Colonic mucosa (tissue), 4 donors: Measurements from ENCODE around the gene SPTB. TPM values are rescaled to one million over a fixed set of nuclear protein-coding genes. Genes with fewer than 3 reads are reported as not detected.

Experiments
- DNase-seq: peaks from one replicate; pipeline ENCODE4 v3.0.0-alpha.2; 2020
- H3K27ac ChIP-seq: fragments of 200-600 bp; one replicate; pipeline ENCODE4 v1.8.0; 2021
- H3K27me3 ChIP-seq: fragments of 200-600 bp; one replicate; pipeline ENCODE4 v1.8.0; 2021
- H3K36me3 ChIP-seq: fragments of 200-600 bp; one replicate; pipeline ENCODE4 v1.8.0; 2021
- H3K4me1 ChIP-seq: fragments of 200-600 bp; one replicate; pipeline ENCODE4 v1.8.0; 2021; ENCODE audit warnings: mild to moderate bottlenecking
- H3K4me3 ChIP-seq: fragments of 200-600 bp; one replicate; pipeline ENCODE4 v1.8.0; 2021
- H3K9ac ChIP-seq, 2 donors: one replicate each; pipeline ENCODE4 v1.7.0; 2013; ENCODE audit warnings: control low read depth in 2 of 2, low read depth in 2 of 2, low read length in 2 of 2
- H3K9me3 ChIP-seq: fragments of 200-600 bp; one replicate; pipeline ENCODE4 v1.8.0; 2021
- CTCF ChIP-seq: fragments of 200-600 bp; IDR thresholded peaks from one replicate; pipeline ENCODE4 v1.8.0; 2022; ENCODE audit warnings: antibody characterized with exemption, mild to moderate bottlenecking
- intact Hi-C: fragments of 100-400 bp; cut with DNase I; formaldehyde crosslinking; loops from one replicate; pipeline ENCODE4 v1.14.1; 2022
- total RNA-seq, 2 donors: library from RNA; stranded (reverse); fragmentation: NEBNext Ultra II Directional in 1 of 2; extraction: Animal tissue kit (Norgen Biotek cat#: 25700) in 1 of 2; gene quantifications; one replicate each; pipeline ENCODE4 v1.2.1, GENCODE V29; 2021
- donor health status: healthy.
- donor health status: DM: no; HTN: no; CAD: no.
- donor health status: DM: no; HTN: no; CAD: no.

Gene SPTB
- total RNA-seq, 2 donors from 2014 or later: 0.42 to 0.52 TPM

- TF ChIP-seq CTCF: no peak
- Histone ChIP-seq H3K9ac (peak overlapping the region in 1 of 2 donors; percentile 54), H3K4me1 (peaks cover 22% of the 10 kb centered on the region), H3K27ac (peak overlapping the region; percentile 37), H3K36me3 (no peaks in the 10 kb centered on the region), H3K9me3 (no peaks in the 10 kb centered on the region), H3K4me3 (no peak overlapping the region), H3K27me3 (no peaks in the 10 kb centered on the region)
- DNase-seq: no peak
- intact Hi-C loops: loop anchor here (2.0 kb wide), 1 partner anchor 89 kb away; no protein-coding TSS in a partner anchor
These were observed 118.2 kb downstream of the SPTB start for GRCh38 chr14:64761441-64762043.

- intact Hi-C loops: no loop called here
- Histone ChIP-seq H3K27ac (no peak overlapping the region), H3K4me3 (no peak overlapping the region), H3K9ac (no peak overlapping the region), H3K36me3 (no peaks in the 10 kb centered on the region), H3K9me3 (no peaks in the 10 kb centered on the region), H3K27me3 (no peaks in the 10 kb centered on the region), H3K4me1 (peaks cover 22% of the 10 kb centered on the region)
- DNase-seq: no peak
- no peak for TF ChIP-seq CTCF
These were observed 118.8 kb downstream of the SPTB start for GRCh38 chr14:64760916-64761315.

GRCh38 chr14:64760146-64760755, 119.5 kb downstream of the SPTB start:
- no peaks in the 10 kb centered on the region for H3K36me3 ChIP-seq
- peak; percentile 48 for TF ChIP-seq CTCF
- H3K27ac ChIP-seq: no peak overlapping the region
- no peaks in the 10 kb centered on the region for H3K9me3 ChIP-seq
- intact Hi-C loops: no loop called here
- no peak overlapping the region for H3K9ac ChIP-seq
- no peak overlapping the region for H3K4me3 ChIP-seq
- H3K27me3 ChIP-seq: no peaks in the 10 kb centered on the region
- H3K4me1 ChIP-seq: peaks cover 22% of the 10 kb centered on the region
- DNase-seq: peak; percentile 82

- peaks cover 22% of the 10 kb centered on the region for H3K4me1 ChIP-seq
- no peak for TF ChIP-seq CTCF
- no peaks in the 10 kb centered on the region for H3K27me3 ChIP-seq
- intact Hi-C loops: no loop called here
- no peaks in the 10 kb centered on the region for H3K36me3 ChIP-seq
- H3K9ac ChIP-seq: no peak overlapping the region
- no peaks in the 10 kb centered on the region for H3K9me3 ChIP-seq
- no peak overlapping the region for H3K27ac ChIP-seq
- H3K4me3 ChIP-seq: no peak overlapping the region
- no peak for DNase-seq
These were observed 120.2 kb downstream of the SPTB start for GRCh38 chr14:64759555-64759938.

GRCh38 chr14:64758691-64759554, 120.8 kb downstream of the SPTB start:
- Histone ChIP-seq H3K4me3 (no peak overlapping the region), H3K27me3 (no peaks in the 10 kb centered on the region), H3K9me3 (no peaks in the 10 kb centered on the region), H3K4me1 (peaks cover 22% of the 10 kb centered on the region), H3K36me3 (no peaks in the 10 kb centered on the region), H3K9ac (no peak overlapping the region), H3K27ac (no peak overlapping the region)
- TF ChIP-seq CTCF: no peak
- intact Hi-C loops: no loop called here
- no peak for DNase-seq
